Fibroblast of skin of scalp (primary cell): ENCODE data around the gene TMEM91.

ENCODE experiments used
- DNase-seq: peaks from one replicate; pipeline ENCODE4 v3.0.0-alpha.2; 2013

TMEM91 gene

GRCh38 chr19:41412953-41413352 is 36.6 kb downstream of the TMEM91 start:
- DNase-seq, result no peak

GRCh38 chr19:41413947-41414346 is 37.6 kb downstream of the TMEM91 start:
- DNase-seq, result no peak

GRCh38 chr19:41414461-41414860 is 38.1 kb downstream of the TMEM91 start:
- no peak for DNase-seq

- DNase-seq, result no peak
These were observed 38.8 kb downstream of the TMEM91 start for GRCh38 chr19:41415154-41415571.

GRCh38 chr19:41416194-41416674 is 39.9 kb downstream of the TMEM91 start:
- DNase-seq, result no peak

- no peak for DNase-seq
These were observed 44.0 kb downstream of the TMEM91 start for GRCh38 chr19:41420101-41420880.

GRCh38 chr19:41421314-41421713 is 45.0 kb downstream of the TMEM91 start:
- no peak for DNase-seq

- DNase-seq, result no peak
These were observed 45.6 kb downstream of the TMEM91 start for GRCh38 chr19:41421973-41422372.

GRCh38 chr19:41422456-41422855 is 46.1 kb downstream of the TMEM91 start:
- DNase-seq, result no peak

- no peak for DNase-seq
These were observed 46.6 kb downstream of the TMEM91 start for GRCh38 chr19:41422955-41423354.

GRCh38 chr19:41424335-41425173 is 48.2 kb downstream of the TMEM91 start:
- DNase-seq, result no peak

GRCh38 chr19:41425174-41426115 is 49.1 kb downstream of the TMEM91 start:
- no peak for DNase-seq

- DNase-seq, result no peak
These were observed 49.9 kb downstream of the TMEM91 start for GRCh38 chr19:41426116-41426841.

- peak; percentile 70 for DNase-seq
These were observed 50.8 kb downstream of the TMEM91 start, which contains the start of gene B3GNT8 for GRCh38 chr19:41426952-41427646. Gene B3GNT8, minus strand, starts transcription at chr19:41427374. Its CDS starts 596 bp downstream, at chr19:41426778.

- no peak for DNase-seq
These were observed 51.5 kb downstream of the TMEM91 start for GRCh38 chr19:41427647-41428480.

GRCh38 chr19:41428481-41428859 is 52.1 kb downstream of the TMEM91 start:
- no peak for DNase-seq

- DNase-seq, result peak; percentile 39
These were observed 54.6 kb downstream of the TMEM91 start for GRCh38 chr19:41430922-41431321.

GRCh38 chr19:41431426-41432386 is 55.4 kb downstream of the TMEM91 start:
- peak; percentile 38 for DNase-seq

GRCh38 chr19:41433171-41433570 is 56.8 kb downstream of the TMEM91 start:
- DNase-seq, result no peak
